K562 (cell line): ENCODE data around the gene DPH7. TPM values are rescaled to one million over a fixed set of nuclear protein-coding genes. Genes with fewer than 3 reads are reported as not detected.

Experiments
- BMI1 ChIP-seq: fragments of 150-350 bp; IDR thresholded peaks from 2 replicates; pipeline ENCODE4 v1.6.1; 2014; ENCODE audit warnings: low read length
- CBX5 ChIP-seq: IDR thresholded peaks from 2 replicates; pipeline ENCODE4 v1.6.1; 2014; ENCODE audit warnings: low read depth, borderline replicate concordance
- CCNT2 ChIP-seq: IDR thresholded peaks from 2 replicates; pipeline ENCODE4 v1.6.1; 2011; ENCODE audit warnings: borderline replicate concordance, low read depth, mild to moderate bottlenecking, moderate library complexity, mixed read lengths, low read length; ENCODE audit not compliant: insufficient read length; ENCODE audit errors: extremely low read depth
- CHD1 ChIP-seq: fragments of 200-600 bp; sonication (generic); IDR thresholded peaks from one replicate; pipeline ENCODE4 v1.6.1; 2012; ENCODE audit warnings: mild to moderate bottlenecking, moderate library complexity, low read length, inconsistent platforms
- COPS2 ChIP-seq: fragments of 450-650 bp; conservative IDR thresholded peaks from 2 replicates; pipeline ENCODE4 v1.6.1; 2016; ENCODE audit warnings: mild to moderate bottlenecking, moderate library complexity
- CREB1 ChIP-seq, 2 experiments: sonication (generic) in 1 of 2; formaldehyde crosslinking in 1 of 2; IDR thresholded peaks; 2 replicates each; pipeline versions ENCODE4 v1.6.1 to v1.8.0; 2012 to 2022; ENCODE audit warnings: inconsistent platforms in 1 of 2, mild to moderate bottlenecking in 1 of 2, missing genetic modification reagents in 1 of 2, moderate library complexity in 1 of 2
- CREBBP ChIP-seq: IDR thresholded peaks from one replicate; pipeline ENCODE4 v1.6.1; 2012; ENCODE audit warnings: low read depth, mild to moderate bottlenecking, control low read depth, inconsistent platforms, low read length
- MECOM ChIP-seq: fragments of 250-450 bp; sonication (Bioruptor Pico); IDR thresholded peaks from 2 replicates; pipeline ENCODE4 v1.8.0; 2022; ENCODE audit warnings: inconsistent platforms
- NONO ChIP-seq, 2 experiments: fragments of 200-400 bp in 1 of 2; fragments of 450-650 bp in 1 of 2; formaldehyde crosslinking in 1 of 2; IDR thresholded peaks; 2 replicates each; pipeline ENCODE4 v1.6.1; 2017; ENCODE audit warnings: low read depth in 2 of 2, mild to moderate bottlenecking in 2 of 2, moderate library complexity in 2 of 2, low read length in 1 of 2
- POLR2H ChIP-seq: IDR thresholded peaks from 2 replicates; pipeline ENCODE4 v1.6.1; 2016; ENCODE audit warnings: missing genetic modification characterization, low read depth, mild to moderate bottlenecking, control low read depth, missing compliant biosample characterization, moderate library complexity
- SIN3A ChIP-seq, 2 experiments: fragments of 150-350 bp in 1 of 2; IDR thresholded peaks; 2 replicates each; pipeline ENCODE4 v1.6.1; 2011 to 2016; ENCODE audit warnings: borderline replicate concordance in 2 of 2, low read depth in 2 of 2, low read length in 2 of 2, mild to moderate bottlenecking in 2 of 2, moderate library complexity in 2 of 2; ENCODE audit not compliant: control insufficient read depth in 1 of 2
- SIX5 ChIP-seq, 2 experiments: IDR thresholded peaks; 2 replicates each; pipeline ENCODE4 v1.6.1; 2011; ENCODE audit warnings: low read length in 2 of 2, borderline replicate concordance in 1 of 2, low read depth in 1 of 2, mild to moderate bottlenecking in 1 of 2, moderate library complexity in 1 of 2; ENCODE audit not compliant: insufficient read depth in 1 of 2
- SMC3 ChIP-seq: conservative IDR thresholded peaks from 2 replicates; pipeline ENCODE4 v1.6.1; 2011; ENCODE audit warnings: low read depth, low read length, improper control_type of control experiment; ENCODE audit not compliant: insufficient read depth
- YY1 ChIP-seq, 3 experiments: IDR thresholded peaks; 2 replicates each; pipeline ENCODE4 v1.6.1; 2011; ENCODE audit warnings: low read length in 2 of 3, mild to moderate bottlenecking in 2 of 3, moderate library complexity in 2 of 3, borderline replicate concordance in 1 of 3, control low read depth in 1 of 3, low read depth in 1 of 3; ENCODE audit not compliant: insufficient read depth in 3 of 3, insufficient replicate concordance in 2 of 3, control insufficient read depth in 1 of 3, insufficient read length in 1 of 3; ENCODE audit errors: extremely low read depth in 1 of 3
- ZNF830 ChIP-seq: fragments of 250-450 bp; sonication (Bioruptor Pico); IDR thresholded peaks from 2 replicates; pipeline ENCODE4 v1.5.0; 2021; ENCODE audit warnings: mild to moderate bottlenecking
- polyA plus RNA-seq, 8 experiments: library from polyadenylated mRNA; depleted of rRNA in 4 of 8; stranded (reverse) in 5 of 8; unstranded in 3 of 8; fragments of >200 nt; fragmentation: Nextera tagmentation in 2 of 8; fragmentation: Illumina TruSeq in 1 of 8; extraction: Ambion mirVana in 2 of 8; extraction: Trizol in 1 of 8; gene quantifications; 2 replicates each; pipeline versions ENCODE4 v1.2.1 to v1.2.3, GENCODE V29; 2011 to 2014; ENCODE audit warnings: inconsistent platforms in 1 of 8, missing spikeins in 1 of 8
- total RNA-seq, 7 experiments: library from RNA; depleted of rRNA in 6 of 7; stranded (reverse); fragments of >200 nt in 6 of 7; fragmentation: Illumina TruSeq in 2 of 7; extraction: Trizol in 2 of 7; gene quantifications; 2 replicates each; pipeline versions ENCODE4 v1.2.1 to v1.2.3, GENCODE V29; 2011 to 2021; ENCODE audit warnings: low replicate concordance in 1 of 7
- TF ChIP-seq, protein P1 (sequence below): fragments of 450-650 bp; IDR thresholded peaks from 2 replicates; pipeline ENCODE4 v1.6.1; 2016; ENCODE audit warnings: antibody characterized with exemption
- TF ChIP-seq, protein P2 (sequence below): fragments of 150-350 bp; conservative IDR thresholded peaks from 2 replicates; pipeline ENCODE4 v1.6.1; 2014; ENCODE audit warnings: low read length
- TF ChIP-seq, protein P3 (sequence below): IDR thresholded peaks from 3 replicates; pipeline ENCODE4 v1.6.1; 2011; ENCODE audit warnings: borderline replicate concordance, mild to moderate bottlenecking; ENCODE audit not compliant: insufficient read length, insufficient read depth
- TF ChIP-seq, protein P4 (sequence below): sonication (generic); formaldehyde crosslinking; IDR thresholded peaks from 2 replicates; pipeline ENCODE4 v1.8.1; 2022; ENCODE audit warnings: missing genetic modification reagents

Gene DPH7
- total and polyA plus RNA-seq, 9 of the 15 experiments (the other 6 are each of a cell fraction or from before 2014, with no cell fraction given), result 13.9 to 68.6 (median 41.3) TPM

DNA sequence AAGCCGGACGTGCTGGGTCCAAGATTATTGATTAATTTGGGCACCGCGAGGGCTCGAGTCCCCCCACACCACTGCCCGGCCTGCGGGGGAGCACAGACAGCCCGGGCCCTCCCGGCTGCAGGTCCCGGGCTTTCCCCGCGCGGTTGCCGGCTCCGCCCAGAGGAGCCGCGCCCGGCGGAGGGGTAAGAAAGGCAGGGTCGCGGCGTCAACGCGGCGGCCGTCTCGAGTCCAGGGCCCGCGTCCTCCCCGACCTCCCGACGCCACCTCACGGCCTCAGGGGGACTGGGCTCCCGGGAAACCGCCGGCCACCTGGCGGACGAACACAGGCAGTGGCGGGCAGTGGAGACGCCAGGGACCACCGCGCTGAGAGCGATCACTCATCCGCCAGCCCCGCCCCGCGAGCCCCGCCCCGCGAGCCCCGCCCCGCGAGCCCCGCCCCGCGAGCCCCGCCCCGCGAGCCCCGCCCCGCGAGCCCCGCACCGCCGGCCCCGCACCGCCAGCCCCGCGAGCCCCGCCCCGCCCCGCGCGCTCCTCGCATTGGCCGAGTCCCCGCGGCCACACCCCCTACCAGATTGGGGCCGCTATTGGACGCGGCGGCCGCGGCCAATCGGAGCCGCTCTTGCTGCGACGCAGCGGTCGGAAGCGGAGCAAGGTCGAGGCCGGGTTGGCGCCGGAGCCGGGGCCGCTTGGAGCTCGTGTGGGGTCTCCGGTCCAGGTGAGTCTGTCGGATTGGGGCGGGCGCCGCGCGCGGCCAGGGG, 27.3 kb downstream of the DPH7 start, which contains the start of gene MRPL41 (continued):
- peak; percentile 33 to 34; a peak in 1 of 4 replicates for TF ChIP-seq SIN3A (IDR thresholded peaks at IDR 0.05; ENCODE audit: borderline replicate concordance in 2 of 2, control insufficient read depth in 1 of 2, low read depth in 2 of 2, low read length in 2 of 2)
- TF ChIP-seq MECOM (CRISPR knock-in tag), result no peak
- no peak for TF ChIP-seq CHD1
- peak in 1 of 3 experiments; percentile 52 for TF ChIP-seq YY1 (IDR thresholded peaks at IDR 0.05; ENCODE audit: borderline replicate concordance in 1 of 3, control insufficient read depth in 1 of 3, extremely low read depth in 1 of 3, insufficient read depth in 3 of 3, insufficient read length in 1 of 3, insufficient replicate concordance in 2 of 3, low read depth in 1 of 3, low read length in 2 of 3)
- no peak for TF ChIP-seq CREBBP
- TF ChIP-seq, protein P1, sequence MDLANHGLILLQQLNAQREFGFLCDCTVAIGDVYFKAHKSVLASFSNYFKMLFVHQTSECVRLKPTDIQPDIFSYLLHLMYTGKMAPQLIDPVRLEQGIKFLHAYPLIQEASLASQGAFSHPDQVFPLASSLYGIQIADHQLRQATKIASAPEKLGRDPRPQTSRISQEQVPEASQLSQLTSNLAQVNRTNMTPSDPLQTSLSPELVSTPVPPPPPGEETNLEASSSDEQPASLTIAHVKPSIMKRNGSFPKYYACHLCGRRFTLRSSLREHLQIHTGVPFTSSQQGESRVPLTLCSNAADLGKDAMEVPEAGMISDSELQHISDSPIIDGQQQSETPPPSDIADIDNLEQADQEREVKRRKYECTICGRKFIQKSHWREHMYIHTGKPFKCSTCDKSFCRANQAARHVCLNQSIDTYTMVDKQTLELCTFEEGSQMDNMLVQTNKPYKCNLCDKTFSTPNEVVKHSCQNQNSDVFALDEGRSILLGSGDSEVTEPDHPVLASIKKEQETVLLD, result no peak
- no peak for TF ChIP-seq BMI1
- no peak for TF ChIP-seq CBX5
- TF ChIP-seq COPS2, result no peak
- TF ChIP-seq, protein P2, sequence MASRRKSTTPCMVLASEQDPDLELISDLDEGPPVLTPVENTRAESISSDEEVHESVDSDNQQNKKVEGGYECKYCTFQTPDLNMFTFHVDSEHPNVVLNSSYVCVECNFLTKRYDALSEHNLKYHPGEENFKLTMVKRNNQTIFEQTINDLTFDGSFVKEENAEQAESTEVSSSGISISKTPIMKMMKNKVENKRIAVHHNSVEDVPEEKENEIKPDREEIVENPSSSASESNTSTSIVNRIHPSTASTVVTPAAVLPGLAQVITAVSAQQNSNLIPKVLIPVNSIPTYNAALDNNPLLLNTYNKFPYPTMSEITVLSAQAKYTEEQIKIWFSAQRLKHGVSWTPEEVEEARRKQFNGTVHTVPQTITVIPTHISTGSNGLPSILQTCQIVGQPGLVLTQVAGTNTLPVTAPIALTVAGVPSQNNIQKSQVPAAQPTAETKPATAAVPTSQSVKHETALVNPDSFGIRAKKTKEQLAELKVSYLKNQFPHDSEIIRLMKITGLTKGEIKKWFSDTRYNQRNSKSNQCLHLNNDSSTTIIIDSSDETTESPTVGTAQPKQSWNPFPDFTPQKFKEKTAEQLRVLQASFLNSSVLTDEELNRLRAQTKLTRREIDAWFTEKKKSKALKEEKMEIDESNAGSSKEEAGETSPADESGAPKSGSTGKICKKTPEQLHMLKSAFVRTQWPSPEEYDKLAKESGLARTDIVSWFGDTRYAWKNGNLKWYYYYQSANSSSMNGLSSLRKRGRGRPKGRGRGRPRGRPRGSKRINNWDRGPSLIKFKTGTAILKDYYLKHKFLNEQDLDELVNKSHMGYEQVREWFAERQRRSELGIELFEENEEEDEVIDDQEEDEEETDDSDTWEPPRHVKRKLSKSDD, result no peak
- TF ChIP-seq, protein P3, sequence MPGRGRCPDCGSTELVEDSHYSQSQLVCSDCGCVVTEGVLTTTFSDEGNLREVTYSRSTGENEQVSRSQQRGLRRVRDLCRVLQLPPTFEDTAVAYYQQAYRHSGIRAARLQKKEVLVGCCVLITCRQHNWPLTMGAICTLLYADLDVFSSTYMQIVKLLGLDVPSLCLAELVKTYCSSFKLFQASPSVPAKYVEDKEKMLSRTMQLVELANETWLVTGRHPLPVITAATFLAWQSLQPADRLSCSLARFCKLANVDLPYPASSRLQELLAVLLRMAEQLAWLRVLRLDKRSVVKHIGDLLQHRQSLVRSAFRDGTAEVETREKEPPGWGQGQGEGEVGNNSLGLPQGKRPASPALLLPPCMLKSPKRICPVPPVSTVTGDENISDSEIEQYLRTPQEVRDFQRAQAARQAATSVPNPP, result no peak
- TF ChIP-seq POLR2H (tag), result no peak
- peak; percentile 68 for TF ChIP-seq SMC3
- TF ChIP-seq NONO (IDR thresholded peaks at IDR 0.05; ENCODE audit: low read depth in 2 of 2, low read length in 1 of 2), result peak in 1 of 2 experiments; percentile 78; a peak in 1 of 4 replicates
- TF ChIP-seq SIX5 (IDR thresholded peaks at IDR 0.05; ENCODE audit: borderline replicate concordance in 1 of 2, insufficient read depth in 1 of 2, low read depth in 1 of 2, low read length in 2 of 2), result no peak
- TF ChIP-seq CCNT2, result peak; percentile 26
- TF ChIP-seq CREB1 (IDR thresholded peaks at IDR 0.05), result 0 out of 2 replicates have a peak, but pooled peaks have one; percentile 16
- peak; percentile 44; the same call in 1 of the 2 replicates for TF ChIP-seq CREB1 (CRISPR knock-in tag; IDR thresholded peaks at IDR 0.05)
- TF ChIP-seq, protein P4, sequence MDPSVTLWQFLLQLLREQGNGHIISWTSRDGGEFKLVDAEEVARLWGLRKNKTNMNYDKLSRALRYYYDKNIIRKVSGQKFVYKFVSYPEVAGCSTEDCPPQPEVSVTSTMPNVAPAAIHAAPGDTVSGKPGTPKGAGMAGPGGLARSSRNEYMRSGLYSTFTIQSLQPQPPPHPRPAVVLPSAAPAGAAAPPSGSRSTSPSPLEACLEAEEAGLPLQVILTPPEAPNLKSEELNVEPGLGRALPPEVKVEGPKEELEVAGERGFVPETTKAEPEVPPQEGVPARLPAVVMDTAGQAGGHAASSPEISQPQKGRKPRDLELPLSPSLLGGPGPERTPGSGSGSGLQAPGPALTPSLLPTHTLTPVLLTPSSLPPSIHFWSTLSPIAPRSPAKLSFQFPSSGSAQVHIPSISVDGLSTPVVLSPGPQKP (CRISPR knock-in tag), result no peak
- no peak for TF ChIP-seq ZNF830 (CRISPR knock-in tag)
